ENCODE data around the gene NMT2. TPM values are rescaled to one million over a fixed set of nuclear protein-coding genes. Genes with fewer than 3 reads are reported as not detected.

NMT2 gene
- total RNA-seq, 1 experiment from 2014 or later: 26.1 TPM

DNA sequence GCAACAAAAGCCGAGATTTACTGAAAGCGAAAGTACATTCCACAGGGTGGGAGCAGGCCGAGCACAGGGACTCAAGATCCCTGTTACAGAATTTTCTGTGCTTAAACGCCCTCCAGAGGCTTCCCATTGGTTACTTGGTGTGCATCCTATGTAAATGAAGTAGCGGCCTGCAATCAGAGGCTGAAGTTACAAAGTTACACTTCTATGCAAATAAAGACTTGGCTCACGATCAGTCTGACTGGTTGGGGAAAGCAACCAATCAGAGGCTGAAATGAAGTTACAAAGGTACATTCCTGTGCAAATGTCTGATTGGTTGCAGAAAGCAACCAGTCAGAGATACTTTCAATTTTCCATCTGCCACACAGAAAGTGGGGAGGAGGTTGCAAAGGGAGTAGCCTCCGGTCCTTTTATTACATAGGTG lies 84.0 kb downstream of the NMT2 start:
- Histone ChIP-seq H2AFZ (ENCODE audit: low read depth, low read length, poor library complexity, severe bottlenecking) (no peak overlapping the region), H3K9ac (ENCODE audit: low read length) (peak overlapping the region; percentile 40), H3K4me2 (ENCODE audit: low read length) (peak overlapping the region; percentile 82), H3K27ac (ENCODE audit: low read depth, low read length) (no peak overlapping the region), H3K9me3 (ENCODE audit: control insufficient read depth in 1 of 2, insufficient read depth in 1 of 2, low read depth in 1 of 2, low read length in 2 of 2) (no peaks in the 10 kb centered on the region), H3K4me1 (ENCODE audit: control insufficient read depth in 1 of 2, insufficient read depth in 2 of 2, low read length in 2 of 2) (peaks cover 7 to 22% of the 10 kb centered on the region in 2 experiments; a peak in 3 of 4 replicates), H3K9me2 (ENCODE audit: insufficient read depth) (no peaks in the 10 kb centered on the region), H3K36me3 (ENCODE audit: control insufficient read depth in 1 of 2, insufficient read depth in 2 of 2, low read length in 2 of 2) (no peaks in the 10 kb centered on the region), H3K4me3 (replicated peaks in 1 of 2; ENCODE audit: low read depth in 1 of 2, low read length in 2 of 2) (peak overlapping the region; percentile 38 to 57), H4K20me1 (ENCODE audit: insufficient read depth) (no peaks in the 10 kb centered on the region), H3K27me3 (ENCODE audit: insufficient read depth, low read length) (no peaks in the 10 kb centered on the region), H3K79me2 (ENCODE audit: insufficient read depth, low read length) (no peaks in the 10 kb centered on the region)
- POLR2A ChIA-PET: no interaction called here
- intact Hi-C loops (cut with micrococcal nuclease): no loop called here
- RAD21 ChIA-PET (ENCODE audit: low non-redundant PET in 1 of 2, low total read pairs in 2 of 2, uncharacterized antibody in 2 of 2, unreplicated experiment in 2 of 2): no interaction called here
- ATAC-seq (peak; percentile 69), DNase-seq (ENCODE audit: low read depth, low spot score) (peak; percentile 64)
- no TSS peak for BruUV-seq (replicated peaks)
- TF ChIP-seq, protein P1, sequence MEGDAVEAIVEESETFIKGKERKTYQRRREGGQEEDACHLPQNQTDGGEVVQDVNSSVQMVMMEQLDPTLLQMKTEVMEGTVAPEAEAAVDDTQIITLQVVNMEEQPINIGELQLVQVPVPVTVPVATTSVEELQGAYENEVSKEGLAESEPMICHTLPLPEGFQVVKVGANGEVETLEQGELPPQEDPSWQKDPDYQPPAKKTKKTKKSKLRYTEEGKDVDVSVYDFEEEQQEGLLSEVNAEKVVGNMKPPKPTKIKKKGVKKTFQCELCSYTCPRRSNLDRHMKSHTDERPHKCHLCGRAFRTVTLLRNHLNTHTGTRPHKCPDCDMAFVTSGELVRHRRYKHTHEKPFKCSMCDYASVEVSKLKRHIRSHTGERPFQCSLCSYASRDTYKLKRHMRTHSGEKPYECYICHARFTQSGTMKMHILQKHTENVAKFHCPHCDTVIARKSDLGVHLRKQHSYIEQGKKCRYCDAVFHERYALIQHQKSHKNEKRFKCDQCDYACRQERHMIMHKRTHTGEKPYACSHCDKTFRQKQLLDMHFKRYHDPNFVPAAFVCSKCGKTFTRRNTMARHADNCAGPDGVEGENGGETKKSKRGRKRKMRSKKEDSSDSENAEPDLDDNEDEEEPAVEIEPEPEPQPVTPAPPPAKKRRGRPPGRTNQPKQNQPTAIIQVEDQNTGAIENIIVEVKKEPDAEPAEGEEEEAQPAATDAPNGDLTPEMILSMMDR (IDR thresholded peaks at IDR 0.05 in 2 of 3, conservative IDR thresholded peaks at IDR 0.05 in 1 of 3; ENCODE audit: borderline replicate concordance in 1 of 3, insufficient read depth in 1 of 3, low read depth in 2 of 3, low read length in 2 of 3): 0 out of 6 replicates have a peak, but pooled peaks of 2 of the 3 experiments have one; percentile 4 to 5
- peak; percentile 27; the same call in 1 of the 2 replicates for TF ChIP-seq RAD21 (IDR thresholded peaks at IDR 0.05; ENCODE audit: low read depth)
- TF ChIP-seq ELF1 (IDR thresholded peaks at IDR 0.05; ENCODE audit: borderline replicate concordance, low read depth): no peak
- CTCF ChIA-PET: no interaction called here

- DNase-seq (ENCODE audit: low read depth, low spot score) (no peak), ATAC-seq (no peak; the same call in 1 of the 2 replicates)
- intact Hi-C loops (cut with micrococcal nuclease): no loop called here
- peaks cover 7 to 22% of the 10 kb centered on the region in 2 experiments; a peak in 3 of 4 replicates for H3K4me1 ChIP-seq (ENCODE audit: control insufficient read depth in 1 of 2, insufficient read depth in 2 of 2, low read length in 2 of 2)
- CTCF ChIA-PET: no interaction called here
- H3K79me2 ChIP-seq (ENCODE audit: insufficient read depth, low read length): no peaks in the 10 kb centered on the region
- TF ChIP-seq ZNF274 (IDR thresholded peaks at IDR 0.05; ENCODE audit: low read depth, low read length) (no peak), TCF7L2 (IDR thresholded peaks at IDR 0.05; ENCODE audit: borderline replicate concordance, extremely low read depth, insufficient read depth, insufficient read length) (no peak), SIN3A (IDR thresholded peaks at IDR 0.05; ENCODE audit: low read depth) (no peak), ZFX (IDR thresholded peaks at IDR 0.05) (no peak), CBX3 (IDR thresholded peaks at IDR 0.05; ENCODE audit: low read depth) (no peak), RAD21 (IDR thresholded peaks at IDR 0.05; ENCODE audit: low read depth) (no peak)
- TF ChIP-seq, protein P2, sequence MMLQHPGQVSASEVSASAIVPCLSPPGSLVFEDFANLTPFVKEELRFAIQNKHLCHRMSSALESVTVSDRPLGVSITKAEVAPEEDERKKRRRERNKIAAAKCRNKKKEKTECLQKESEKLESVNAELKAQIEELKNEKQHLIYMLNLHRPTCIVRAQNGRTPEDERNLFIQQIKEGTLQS (IDR thresholded peaks at IDR 0.05): no peak
- TF ChIP-seq, protein P1 (IDR thresholded peaks at IDR 0.05 in 2 of 3, conservative IDR thresholded peaks at IDR 0.05 in 1 of 3; ENCODE audit: borderline replicate concordance in 1 of 3, insufficient read depth in 1 of 3, low read depth in 2 of 3, low read length in 2 of 3): peak; percentile 7 to 18 (median 16); a peak in 1 of 6 replicates
- no TSS peak for BruUV-seq (replicated peaks)
- peak overlapping the region; percentile 82 for H3K4me2 ChIP-seq (ENCODE audit: low read length)
- H3K9me3 ChIP-seq (ENCODE audit: control insufficient read depth in 1 of 2, insufficient read depth in 1 of 2, low read depth in 1 of 2, low read length in 2 of 2): no peaks in the 10 kb centered on the region
- no peaks in the 10 kb centered on the region for H3K27me3 ChIP-seq (ENCODE audit: insufficient read depth, low read length)
- POLR2A ChIA-PET: no interaction called here
- H3K4me3 ChIP-seq (replicated peaks in 1 of 2; ENCODE audit: low read depth in 1 of 2, low read length in 2 of 2): peak overlapping the region; percentile 38 to 57
- no peaks in the 10 kb centered on the region for H4K20me1 ChIP-seq (ENCODE audit: insufficient read depth)
- H3K9ac ChIP-seq (ENCODE audit: low read length): peak overlapping the region; percentile 40
- RAD21 ChIA-PET (ENCODE audit: low non-redundant PET in 1 of 2, low total read pairs in 2 of 2, uncharacterized antibody in 2 of 2, unreplicated experiment in 2 of 2): no interaction called here
- no peak overlapping the region for H3K27ac ChIP-seq (ENCODE audit: low read depth, low read length)
- no peaks in the 10 kb centered on the region for H3K36me3 ChIP-seq (ENCODE audit: control insufficient read depth in 1 of 2, insufficient read depth in 2 of 2, low read length in 2 of 2)
- no peak overlapping the region for H2AFZ ChIP-seq (ENCODE audit: low read depth, low read length, poor library complexity, severe bottlenecking)
- H3K9me2 ChIP-seq (ENCODE audit: insufficient read depth): no peaks in the 10 kb centered on the region
Observed at GRCh38 chr10:15083674-15084501, 84.6 kb downstream of the NMT2 start.
